ENCODE results near the gene PAQR8.

Gene PAQR8

GRCh38 chr6:52351879-52352238 lies 10.1 kb upstream of the PAQR8 start:
- no peak for DNase-seq

GRCh38 chr6:52352239-52353018 lies 9.5 kb upstream of the PAQR8 start:
- peak; percentile 30 for DNase-seq

- DNase-seq, result no peak
Measured at GRCh38 chr6:52356017-52356416, 5.9 kb upstream of the PAQR8 start.

DNA sequence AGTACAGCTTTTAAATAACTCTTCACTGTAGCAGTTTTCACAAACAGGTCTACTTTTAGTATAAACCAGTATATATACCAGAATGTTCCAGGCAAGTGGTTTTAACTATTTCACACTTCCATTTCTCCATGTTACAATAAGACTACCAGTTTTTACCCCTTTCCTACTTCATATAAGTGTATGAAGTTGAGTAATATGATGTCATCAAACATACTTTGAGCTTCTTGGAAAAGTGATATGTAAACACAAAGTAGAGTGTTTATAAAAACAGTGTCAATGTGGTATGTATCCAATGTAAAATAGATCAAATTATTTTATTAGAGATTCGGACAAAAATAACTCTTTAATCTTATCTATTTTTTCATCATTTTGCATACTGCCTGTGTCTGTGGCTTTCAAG lies 2.5 kb upstream of the PAQR8 start:
- DNase-seq, result no peak

DNA sequence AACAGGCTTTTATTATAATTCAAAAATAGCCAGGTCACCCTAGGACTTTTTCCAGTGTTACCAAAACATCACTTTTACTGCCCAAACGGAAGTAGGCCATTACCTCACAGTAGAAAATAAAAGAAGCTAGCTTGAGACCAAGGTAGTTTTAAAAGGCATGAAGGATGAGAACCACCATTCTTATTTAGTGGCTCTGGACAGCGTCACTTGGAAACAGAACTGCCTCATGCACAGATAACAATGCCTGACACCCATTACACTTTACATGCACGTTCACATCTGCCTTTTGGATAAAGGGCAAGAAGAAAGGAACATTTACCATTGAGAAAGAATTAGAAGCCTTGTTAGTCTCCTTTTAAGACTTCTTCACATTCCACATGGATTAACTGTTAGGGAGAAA lies 1.9 kb upstream of the PAQR8 start:
- DNase-seq, result no peak

DNA sequence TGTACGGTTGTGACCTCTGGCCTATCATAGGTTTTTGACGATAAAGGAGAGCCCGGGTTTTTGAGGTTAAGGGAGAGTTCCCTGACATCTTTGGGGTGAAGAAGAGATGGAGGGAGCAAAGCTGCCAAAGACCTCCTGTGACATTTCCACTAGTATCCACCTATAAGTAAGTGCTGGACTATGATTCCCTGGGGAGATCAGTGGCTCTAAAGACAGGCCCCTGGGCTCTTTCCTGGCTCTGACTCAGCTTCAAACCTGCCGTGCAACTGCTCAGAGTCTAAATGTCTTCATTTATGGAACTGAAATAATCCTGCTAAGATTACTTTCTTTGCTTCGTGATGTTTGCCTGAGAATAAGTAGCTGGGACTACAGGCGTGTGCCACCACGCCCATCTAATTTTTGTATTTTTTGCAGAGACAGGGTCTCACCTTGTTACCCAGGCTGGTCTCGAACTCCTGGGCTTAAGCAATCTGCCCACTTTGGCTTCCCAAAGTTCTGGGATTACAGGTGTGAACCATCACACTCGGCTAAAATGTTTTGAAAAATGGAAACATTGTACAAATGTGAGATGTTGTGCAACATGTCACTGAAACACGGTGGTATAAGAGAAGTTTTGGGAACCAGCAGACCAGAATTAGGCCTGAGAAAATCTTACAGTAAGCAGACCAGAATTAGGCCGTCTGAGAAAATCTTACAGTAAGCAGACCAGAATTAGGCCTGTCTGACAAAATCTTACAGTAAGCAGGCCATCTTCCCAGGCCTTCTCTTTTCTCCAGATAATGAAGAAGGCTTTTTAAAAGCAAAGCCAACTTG lies 1.1 kb upstream of the PAQR8 start:
- no peak for DNase-seq

- DNase-seq, result no peak
Measured at GRCh38 chr6:52361414-52361944, 472 bp upstream of the PAQR8 start.

GRCh38 chr6:52362443-52363227 lies 684 bp downstream of the PAQR8 start:
- DNase-seq, result no peak

GRCh38 chr6:52363228-52363867 lies 1.4 kb downstream of the PAQR8 start:
- DNase-seq, result no peak

GRCh38 chr6:52364480-52365166 lies 2.7 kb downstream of the PAQR8 start:
- DNase-seq, result no peak

DNA sequence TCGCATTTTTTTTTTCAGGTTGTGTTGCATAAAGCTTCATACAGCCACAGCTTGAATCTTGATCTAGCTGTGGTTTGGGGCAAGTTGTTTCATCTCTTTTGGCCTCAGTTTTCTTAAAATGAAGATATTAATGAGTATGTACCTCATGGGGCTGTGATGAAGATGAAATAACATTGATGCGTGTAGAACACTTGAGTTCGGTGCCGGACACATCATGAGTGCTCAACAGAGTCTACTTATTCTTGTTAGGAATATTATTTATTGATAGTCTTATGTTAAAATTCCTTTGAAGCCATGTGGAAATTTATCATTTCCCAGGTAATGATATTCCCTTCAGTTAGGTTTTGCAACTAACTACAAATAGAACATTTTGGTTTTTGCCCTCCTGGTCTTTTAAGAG lies 3.4 kb downstream of the PAQR8 start:
- no peak for DNase-seq

GRCh38 chr6:52365866-52366540 lies 4.1 kb downstream of the PAQR8 start:
- DNase-seq, result no peak

GRCh38 chr6:52368002-52368401 lies 6.1 kb downstream of the PAQR8 start:
- DNase-seq, result no peak

GRCh38 chr6:52369234-52369633 lies 7.3 kb downstream of the PAQR8 start:
- no peak for DNase-seq

DNA sequence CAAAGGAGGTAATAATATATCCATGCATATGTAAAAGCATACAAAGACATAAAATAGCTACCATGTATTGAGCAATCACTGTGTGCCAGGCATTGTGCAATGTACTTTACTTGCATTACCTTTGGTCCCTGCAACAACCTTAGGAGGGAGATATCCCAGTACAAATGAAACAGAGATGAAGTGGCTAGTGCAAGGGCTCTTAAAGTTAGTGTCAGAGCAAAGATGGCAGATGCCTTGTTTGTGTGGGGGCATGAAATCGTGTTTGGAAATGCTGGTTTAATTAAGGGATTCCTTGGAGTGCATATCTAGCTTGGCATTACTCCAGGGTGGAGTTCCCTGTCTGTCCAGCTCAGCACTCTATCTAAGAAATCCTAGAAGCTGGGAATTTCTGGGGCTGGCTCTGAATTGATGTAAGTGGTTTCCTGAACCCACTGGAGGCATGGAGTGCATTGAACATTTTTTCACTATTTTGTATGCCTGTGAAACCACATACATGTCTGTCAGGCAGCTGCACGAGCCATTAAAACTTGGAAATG lies 9.8 kb downstream of the PAQR8 start:
- DNase-seq, result no peak

DNA sequence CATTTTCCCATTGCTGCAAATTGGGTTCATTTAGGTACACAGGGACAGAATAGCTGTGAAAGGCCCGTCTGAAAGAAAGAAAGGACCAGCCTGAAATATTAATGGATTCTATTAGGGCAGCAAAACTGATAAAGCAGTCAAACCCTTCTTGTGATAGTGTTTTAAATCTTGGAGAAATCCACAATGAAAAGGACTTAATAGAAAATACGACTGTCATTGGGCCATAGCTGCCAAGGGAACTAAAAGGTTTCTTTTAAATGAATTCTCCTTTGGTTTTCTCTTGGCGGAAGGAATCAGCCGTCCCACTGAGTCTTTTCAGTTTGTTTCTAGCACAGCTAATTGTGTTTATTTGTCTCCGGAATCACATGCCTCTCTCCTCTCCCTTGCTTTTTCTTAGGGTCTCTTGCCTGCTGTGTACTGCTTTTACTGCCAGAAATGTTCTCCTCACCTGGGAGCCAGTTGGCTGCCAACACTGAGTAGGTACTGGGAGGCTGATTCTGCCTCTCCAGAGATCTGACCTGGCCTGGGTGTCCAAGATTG lies 11.3 kb downstream of the PAQR8 start:
- no peak for DNase-seq

- DNase-seq, result no peak
Measured at GRCh38 chr6:52374247-52374646, 12.3 kb downstream of the PAQR8 start.

- no peak for DNase-seq
Measured at GRCh38 chr6:52375780-52376556, 14.0 kb downstream of the PAQR8 start.

- no peak for DNase-seq
Measured at GRCh38 chr6:52376763-52377162, 14.8 kb downstream of the PAQR8 start.

DNA sequence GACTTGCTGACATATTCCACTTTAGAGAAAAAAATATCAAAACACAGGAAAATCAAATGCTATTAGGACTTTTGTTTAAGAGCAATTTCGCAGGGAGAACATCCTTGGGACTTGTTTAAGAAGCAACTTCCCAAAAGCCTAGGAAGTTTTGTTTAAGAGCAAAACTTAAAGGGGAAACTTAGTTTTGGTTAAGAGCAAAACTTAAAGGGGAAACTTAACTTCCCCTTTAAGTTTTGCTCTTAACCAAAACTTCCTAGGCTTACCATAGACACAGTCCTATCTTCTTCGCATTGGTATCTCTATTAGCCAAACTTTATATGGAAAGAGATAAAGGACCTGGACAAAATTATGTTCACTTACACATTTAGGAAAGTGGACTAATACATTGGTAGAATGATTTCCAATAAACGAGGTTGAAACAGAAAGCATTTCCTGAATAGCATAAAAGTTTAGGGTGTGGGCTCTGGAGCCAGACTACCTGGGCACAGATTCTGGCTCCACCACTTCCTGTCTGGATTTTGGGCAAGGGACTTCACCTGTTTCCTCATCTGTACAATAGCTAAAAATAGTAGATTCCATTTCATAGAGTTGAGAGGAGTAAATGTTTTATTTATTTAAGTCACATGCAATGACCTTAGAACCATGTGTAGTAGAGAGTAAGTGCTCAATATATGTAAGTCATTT lies 15.7 kb downstream of the PAQR8 start:
- no peak for DNase-seq

All from GDM1 (cell line).